ENCODE data around the gene CCL28. TPM values are rescaled to one million over a fixed set of nuclear protein-coding genes. Genes with fewer than 3 reads are reported as not detected.

The CCL28 gene
- total RNA-seq, 1 experiment from 2014 or later, result 1.4 TPM

DNA sequence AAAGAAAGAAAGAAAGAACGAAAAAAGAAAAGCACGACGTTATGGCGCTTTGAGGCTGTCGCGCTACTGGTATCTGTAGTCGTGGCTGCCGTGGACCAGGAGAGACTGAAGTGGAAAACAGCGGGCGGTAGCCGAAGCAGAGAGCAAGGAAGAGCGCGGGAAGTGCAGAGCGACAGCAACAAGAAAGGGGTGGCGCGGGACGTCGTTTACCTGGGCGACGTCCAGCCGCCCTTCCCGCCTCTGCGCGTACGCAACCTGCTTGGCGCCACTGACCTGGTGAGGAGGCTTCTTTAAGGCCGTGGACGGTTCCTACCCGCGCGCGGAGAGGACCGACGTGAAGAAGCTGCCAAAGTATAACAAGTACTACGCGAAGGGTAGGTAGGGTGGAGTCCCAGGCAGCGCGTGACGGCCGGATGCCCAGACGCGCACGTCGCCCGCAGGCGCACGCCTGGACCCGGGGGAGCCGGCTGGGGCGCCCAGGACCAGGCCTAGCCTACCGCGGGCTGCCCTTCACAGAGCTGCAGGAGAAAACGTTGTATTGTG, 15.4 kb downstream of the CCL28 start (continued):
- TF ChIP-seq CTCF (IDR thresholded peaks at IDR 0.05), result no peak
- TF ChIP-seq CDX4 (CRISPR knock-in tag; IDR thresholded peaks at IDR 0.05; ENCODE audit: borderline replicate concordance), result no peak
- TF ChIP-seq, protein P1, sequence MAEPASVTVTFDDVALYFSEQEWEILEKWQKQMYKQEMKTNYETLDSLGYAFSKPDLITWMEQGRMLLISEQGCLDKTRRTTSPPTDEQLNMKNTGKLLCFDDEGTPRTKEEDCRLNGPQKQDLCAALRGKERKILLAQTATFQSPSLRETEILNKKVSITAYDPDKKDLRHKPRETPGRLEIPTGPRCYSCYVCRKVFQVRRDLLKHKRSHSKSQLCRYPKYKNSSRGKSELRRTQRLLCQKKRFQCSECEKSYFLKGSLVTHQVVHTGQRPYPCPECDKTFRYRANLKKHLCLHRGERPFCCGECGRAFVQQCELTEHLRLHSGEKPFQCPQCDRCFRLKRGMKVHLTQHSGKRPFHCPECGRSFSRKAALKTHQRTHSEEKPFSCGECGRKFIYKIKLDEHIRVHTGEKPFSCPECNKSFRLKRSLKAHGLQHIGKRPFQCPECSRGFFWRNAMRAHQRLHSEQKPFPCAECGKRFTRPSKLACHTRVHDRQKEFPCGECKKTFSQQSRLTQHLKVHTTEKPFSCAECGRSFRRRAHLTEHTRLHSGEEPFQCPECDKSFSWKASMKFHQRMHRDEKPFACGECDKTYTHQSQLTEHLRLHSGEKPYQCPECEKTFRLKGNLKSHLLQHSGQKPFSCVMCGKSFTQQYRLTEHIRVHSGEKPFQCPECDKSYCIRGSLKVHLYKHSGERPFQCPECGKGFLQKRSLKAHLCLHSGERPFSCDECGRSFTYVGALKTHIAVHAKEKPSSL (CRISPR knock-in tag; conservative IDR thresholded peaks at IDR 0.05), result no peak
- peak; percentile 56; the same call in 1 of the 2 replicates for TF ChIP-seq CREM (CRISPR knock-in tag; IDR thresholded peaks at IDR 0.05)
- no peak for TF ChIP-seq MLX (CRISPR knock-in tag; IDR thresholded peaks at IDR 0.05)
- TF ChIP-seq SMAD4 (CRISPR knock-in tag; IDR thresholded peaks at IDR 0.05), result peak; percentile 73; the same call in 1 of the 2 replicates
- peak; percentile 80; the same call in 1 of the 2 replicates for TF ChIP-seq MYBL2 (CRISPR knock-in tag; IDR thresholded peaks at IDR 0.05)
- TF ChIP-seq, protein P2, sequence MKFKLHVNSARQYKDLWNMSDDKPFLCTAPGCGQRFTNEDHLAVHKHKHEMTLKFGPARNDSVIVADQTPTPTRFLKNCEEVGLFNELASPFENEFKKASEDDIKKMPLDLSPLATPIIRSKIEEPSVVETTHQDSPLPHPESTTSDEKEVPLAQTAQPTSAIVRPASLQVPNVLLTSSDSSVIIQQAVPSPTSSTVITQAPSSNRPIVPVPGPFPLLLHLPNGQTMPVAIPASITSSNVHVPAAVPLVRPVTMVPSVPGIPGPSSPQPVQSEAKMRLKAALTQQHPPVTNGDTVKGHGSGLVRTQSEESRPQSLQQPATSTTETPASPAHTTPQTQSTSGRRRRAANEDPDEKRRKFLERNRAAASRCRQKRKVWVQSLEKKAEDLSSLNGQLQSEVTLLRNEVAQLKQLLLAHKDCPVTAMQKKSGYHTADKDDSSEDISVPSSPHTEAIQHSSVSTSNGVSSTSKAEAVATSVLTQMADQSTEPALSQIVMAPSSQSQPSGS (CRISPR knock-in tag; IDR thresholded peaks at IDR 0.05; ENCODE audit: borderline replicate concordance, low read depth), result no peak
- no peak for TF ChIP-seq MXD4 (CRISPR knock-in tag; IDR thresholded peaks at IDR 0.05; ENCODE audit: borderline replicate concordance)
- TF ChIP-seq NR2C2 (CRISPR knock-in tag; IDR thresholded peaks at IDR 0.05), result no peak
- TF ChIP-seq ATF1 (CRISPR knock-in tag; IDR thresholded peaks at IDR 0.05), result peak; percentile 83; the same call in 1 of the 2 replicates
- TF ChIP-seq E2F1 (CRISPR knock-in tag; IDR thresholded peaks at IDR 0.05), result peak; percentile 87; the same call in 1 of the 2 replicates
- no peak for TF ChIP-seq PRRX2 (CRISPR knock-in tag; IDR thresholded peaks at IDR 0.05)
- peak; percentile 90; the same call in 1 of the 2 replicates for TF ChIP-seq FOXP1 (CRISPR knock-in tag; IDR thresholded peaks at IDR 0.05; ENCODE audit: borderline replicate concordance)
- TF ChIP-seq IRF2 (CRISPR knock-in tag; IDR thresholded peaks at IDR 0.05; ENCODE audit: borderline replicate concordance, low read depth), result no peak
- no peak for TF ChIP-seq GRHL2 (CRISPR knock-in tag; IDR thresholded peaks at IDR 0.05; ENCODE audit: insufficient replicate concordance, severe bottlenecking)
- TF ChIP-seq, protein P3, sequence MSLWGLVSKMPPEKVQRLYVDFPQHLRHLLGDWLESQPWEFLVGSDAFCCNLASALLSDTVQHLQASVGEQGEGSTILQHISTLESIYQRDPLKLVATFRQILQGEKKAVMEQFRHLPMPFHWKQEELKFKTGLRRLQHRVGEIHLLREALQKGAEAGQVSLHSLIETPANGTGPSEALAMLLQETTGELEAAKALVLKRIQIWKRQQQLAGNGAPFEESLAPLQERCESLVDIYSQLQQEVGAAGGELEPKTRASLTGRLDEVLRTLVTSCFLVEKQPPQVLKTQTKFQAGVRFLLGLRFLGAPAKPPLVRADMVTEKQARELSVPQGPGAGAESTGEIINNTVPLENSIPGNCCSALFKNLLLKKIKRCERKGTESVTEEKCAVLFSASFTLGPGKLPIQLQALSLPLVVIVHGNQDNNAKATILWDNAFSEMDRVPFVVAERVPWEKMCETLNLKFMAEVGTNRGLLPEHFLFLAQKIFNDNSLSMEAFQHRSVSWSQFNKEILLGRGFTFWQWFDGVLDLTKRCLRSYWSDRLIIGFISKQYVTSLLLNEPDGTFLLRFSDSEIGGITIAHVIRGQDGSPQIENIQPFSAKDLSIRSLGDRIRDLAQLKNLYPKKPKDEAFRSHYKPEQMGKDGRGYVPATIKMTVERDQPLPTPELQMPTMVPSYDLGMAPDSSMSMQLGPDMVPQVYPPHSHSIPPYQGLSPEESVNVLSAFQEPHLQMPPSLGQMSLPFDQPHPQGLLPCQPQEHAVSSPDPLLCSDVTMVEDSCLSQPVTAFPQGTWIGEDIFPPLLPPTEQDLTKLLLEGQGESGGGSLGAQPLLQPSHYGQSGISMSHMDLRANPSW (CRISPR knock-in tag; conservative IDR thresholded peaks at IDR 0.05; ENCODE audit: low read depth), result no peak
- no peak for TF ChIP-seq ZNF121 (CRISPR knock-in tag; IDR thresholded peaks at IDR 0.05)
- no peak; the same call in 1 of the 2 replicates for TF ChIP-seq ZBTB21 (CRISPR knock-in tag; IDR thresholded peaks at IDR 0.05; ENCODE audit: borderline replicate concordance)
- TF ChIP-seq NFE2L1 (CRISPR knock-in tag; IDR thresholded peaks at IDR 0.05), result peak; percentile 92
- peak; percentile 44; the same call in 1 of the 2 replicates for TF ChIP-seq ZNF263 (CRISPR knock-in tag; IDR thresholded peaks at IDR 0.05; ENCODE audit: low read depth)
- TF ChIP-seq ZBTB43 (CRISPR knock-in tag; IDR thresholded peaks at IDR 0.05), result peak; percentile 79; the same call in 1 of the 2 replicates
- peak; percentile 90 for TF ChIP-seq TEAD1 (CRISPR knock-in tag; IDR thresholded peaks at IDR 0.05)
- TF ChIP-seq FOXK1 (CRISPR knock-in tag; IDR thresholded peaks at IDR 0.05), result peak; percentile 87
- 0 out of 2 replicates have a peak, but pooled peaks have one; percentile 16 for TF ChIP-seq NFYB (CRISPR knock-in tag; conservative IDR thresholded peaks at IDR 0.05; ENCODE audit: low read depth)
- no peak for TF ChIP-seq ZNF138 (CRISPR knock-in tag; conservative IDR thresholded peaks at IDR 0.05)
- TF ChIP-seq GTF2I (CRISPR knock-in tag; conservative IDR thresholded peaks at IDR 0.05), result no peak

Data from WTC11 (cell line).